AG04449 (cell line): ENCODE results near the gene ATP5F1E.
"Not testable (repeated sequence)": the region's sequence is repeated elsewhere in the genome, so short reads cannot be mapped to it uniquely, and the experiment has no call there.

Experiments used
- CTCF ChIA-PET: fragments of 350-600 bp; formaldehyde crosslinking; extraction: SDS; loops from one replicate; lab custom pipeline; 2021; ENCODE audit warnings: antibody characterized with exemption; lab: Yijun Ruan, JAX
- POLR2A ChIA-PET: fragments of 400-600, 350-600 bp; formaldehyde crosslinking; extraction: SDS; loops from one replicate; lab custom pipeline; 2020; ENCODE audit warnings: antibody characterized with exemption, inconsistent platforms; lab: Yijun Ruan, JAX
- DNase-seq: peaks from one replicate; pipeline ENCODE4 v3.0.0-alpha.2; 2010; ENCODE audit warnings: low read depth, low spot score
- H3K4me3 ChIP-seq: 2 replicates; pipeline ENCODE4 v1.5.1; 2011; ENCODE audit warnings: low read depth, mild to moderate bottlenecking, control low read depth, low read length
- CTCF ChIP-seq: IDR thresholded peaks from one replicate; pipeline ENCODE4 v1.5.1; 2011; ENCODE audit warnings: mild to moderate bottlenecking, moderate library complexity, low read length, control low read depth, inconsistent platforms; ENCODE audit not compliant: insufficient read depth; ENCODE audit errors: missing control alignments

ATP5F1E gene

GRCh38 chr20:58986968-58987517, 45.1 kb downstream of the ATP5F1E start:
- DNase-seq: no peak
- CTCF ChIA-PET: interaction anchor here (0.9 kb wide), 1 partner anchor 470 kb away, joined by 3 read pairs; no protein-coding TSS in a partner anchor
- no peak overlapping the region for H3K4me3 ChIP-seq
- POLR2A ChIA-PET: interaction anchor here (0.7 kb wide), 1 partner anchor 94 kb away, joined by 3 read pairs; no protein-coding TSS in a partner anchor
- TF ChIP-seq CTCF: no peak

- CTCF ChIA-PET: interaction anchor here (0.9 kb wide), 1 partner anchor 471 kb away, joined by 3 read pairs; no protein-coding TSS in a partner anchor
- no peak for TF ChIP-seq CTCF
- no peak for DNase-seq
- no peak overlapping the region for H3K4me3 ChIP-seq
- POLR2A ChIA-PET: interaction anchor here (0.6 to 0.7 kb wide), 2 partner anchors 93 to 100 kb away, joined by 3 read pairs; no protein-coding TSS in a partner anchor
These were observed 45.7 kb downstream of the ATP5F1E start for GRCh38 chr20:58986286-58986967.

GRCh38 chr20:58985656-58986055, 46.5 kb downstream of the ATP5F1E start:
- ChIA-PET CTCF (no interaction called here), POLR2A (interaction anchor here (0.6 kb wide), 1 partner anchor 101 kb away, joined by 3 read pairs; no protein-coding TSS in a partner anchor)
- H3K4me3 ChIP-seq: no peak overlapping the region
- TF ChIP-seq CTCF: no peak
- DNase-seq: no peak

GRCh38 chr20:58984691-58985090, 47.4 kb downstream of the ATP5F1E start:
- ChIA-PET POLR2A (no interaction called here), CTCF (interaction anchor here (1.0 kb wide), 1 partner anchor 24 kb away, joined by 3 read pairs; no protein-coding TSS in a partner anchor)
- no peak for TF ChIP-seq CTCF
- DNase-seq: no peak
- H3K4me3 ChIP-seq: no peak overlapping the region

- CTCF ChIA-PET: interaction anchor here (3.0 kb wide), 1 partner anchor 113 kb away, joined by 13 read pairs; no protein-coding TSS in a partner anchor
These were observed 49.0 kb downstream of the ATP5F1E start for GRCh38 chr20:58983115-58983468.

GRCh38 chr20:58982406-58983114, 49.6 kb downstream of the ATP5F1E start:
- CTCF ChIA-PET: interaction anchor here (0.9 to 3.0 kb wide), 2 partner anchors 106 to 113 kb away, joined by 3 to 13 read pairs; no protein-coding TSS in a partner anchor
- peak overlapping the region; percentile 74 for H3K4me3 ChIP-seq
- no peak for TF ChIP-seq CTCF
- POLR2A ChIA-PET: interaction anchor here (0.6 to 1.0 kb wide), 3 partner anchors 11 to 93 kb away, joined by 3 read pairs; no protein-coding TSS in a partner anchor
- DNase-seq: no peak

More at GRCh38 chr20:58983115-58983468, 49.0 kb downstream of the ATP5F1E start:
- POLR2A ChIA-PET: interaction anchor here (0.6 kb wide), 1 partner anchor 16 kb away, joined by 3 read pairs; no protein-coding TSS in a partner anchor
- DNase-seq, H3K4me3 ChIP-seq: not testable (repeated sequence)
